Panc1 (cell line): Measurements from ENCODE around the gene MNAT1. TPM values are rescaled to one million over a fixed set of nuclear protein-coding genes. Genes with fewer than 3 reads are reported as not detected.

Experiments used
- ATAC-seq: fragments of 200-7000 bp; cut with Tn5 transposase; 2 replicates; pipeline ENCODE4 v1.9.1; 2020; ENCODE audit warnings: mild to moderate bottlenecking, moderate library complexity
- BruUV-seq: library from RNA; stranded (reverse); fragments of 400-500 nt; replicated peaks from 2 replicates; lab custom pipeline; 2021; lab: Mats Ljungman, UMichigan
- CTCF ChIA-PET: fragments of 300-600 bp; sonication (Branson Sonifier 250); formaldehyde crosslinking; loops from one replicate; lab custom pipeline; 2022; ENCODE audit warnings: antibody characterized with exemption; lab: Charles Lee
- POLR2A ChIA-PET: fragments of 300-600 bp; sonication (Branson Sonifier 250); formaldehyde crosslinking; loops from one replicate; lab custom pipeline; 2022; ENCODE audit warnings: antibody characterized with exemption; lab: Charles Lee
- DNase-seq: peaks from one replicate; pipeline ENCODE4 v3.0.0-alpha.2; 2010; ENCODE audit warnings: low read depth, low spot score
- H3K27ac ChIP-seq: 2 replicates; pipeline ENCODE4 v1.5.1; 2011; ENCODE audit warnings: mild to moderate bottlenecking, low read length, inconsistent platforms
- H3K27me3 ChIP-seq: fragments of 200-500 bp; sonication (Bioruptor generic); 2 replicates; pipeline ENCODE4 v1.6.0; 2014; ENCODE audit warnings: low read length, inconsistent platforms; ENCODE audit not compliant: control insufficient read depth, insufficient read depth
- H3K36me3 ChIP-seq: fragments of 200-500 bp; sonication (Bioruptor generic); 2 replicates; pipeline ENCODE4 v1.5.1; 2014; ENCODE audit warnings: inconsistent platforms, mild to moderate bottlenecking, low read length, moderate library complexity; ENCODE audit not compliant: control insufficient read depth, insufficient read depth
- H3K4me1 ChIP-seq: 2 replicates; pipeline ENCODE4 v1.5.1; 2011; ENCODE audit warnings: inconsistent platforms, mild to moderate bottlenecking, low read length, moderate library complexity; ENCODE audit not compliant: control insufficient read depth, insufficient read depth
- H3K4me3 ChIP-seq, 2 experiments: 2 replicates each; pipeline ENCODE4 v1.5.1; 2011 to 2012; ENCODE audit warnings: low read depth in 2 of 2, low read length in 2 of 2, mild to moderate bottlenecking in 2 of 2, inconsistent platforms in 1 of 2, moderate library complexity in 1 of 2
- H3K9me3 ChIP-seq: fragments of 200-500 bp; sonication (Bioruptor generic); 2 replicates; pipeline ENCODE4 v1.5.1; 2014; ENCODE audit warnings: low read depth, mild to moderate bottlenecking, inconsistent platforms, low read length, moderate library complexity; ENCODE audit not compliant: control insufficient read depth, insufficient read depth
- POLR2AphosphoS5 ChIP-seq: IDR thresholded peaks from 2 replicates; pipeline ENCODE4 v1.6.1; 2012; ENCODE audit warnings: mild to moderate bottlenecking, low read depth, low read length, moderate library complexity
- SIN3A ChIP-seq: IDR thresholded peaks from 2 replicates; pipeline ENCODE4 v1.6.1; 2012; ENCODE audit warnings: low read depth, mild to moderate bottlenecking, low read length, moderate library complexity, borderline replicate concordance; ENCODE audit not compliant: insufficient read depth
- TCF7L2 ChIP-seq: IDR thresholded peaks from 2 replicates; pipeline ENCODE4 v1.6.1; 2011; ENCODE audit warnings: mild to moderate bottlenecking, low read depth, low read length, inconsistent platforms
- in situ Hi-C: cut with HindIII; loops from 2 replicates; pipeline ENCODE4 v1.10.0; 2016; ENCODE audit warnings: low sequenced_read_pairs, low pct_unique_long_range_greater_than_20kb
- intact Hi-C: fragments of 100-400 bp; cut with micrococcal nuclease; formaldehyde crosslinking; loops from one replicate; pipeline ENCODE4 v1.10.0; 2022; ENCODE audit not compliant: unreplicated experiment
- total RNA-seq: library from RNA; stranded (reverse); gene quantifications from one replicate; pipeline ENCODE4 v1.2.1, GENCODE V29; 2021; ENCODE audit not compliant: unreplicated experiment
- TF ChIP-seq, protein P1 (sequence below): fragments of 450-650 bp; IDR thresholded peaks from 2 replicates; pipeline ENCODE4 v1.5.1; 2017; ENCODE audit warnings: mild to moderate bottlenecking
- TF ChIP-seq, protein P2 (sequence below), 2 experiments: IDR thresholded peaks; 2 replicates each; pipeline ENCODE4 v1.6.1; 2011 to 2012; ENCODE audit warnings: low read depth in 2 of 2, control low read depth in 1 of 2, low read length in 1 of 2, mild to moderate bottlenecking in 1 of 2, moderate library complexity in 1 of 2; ENCODE audit not compliant: insufficient read depth in 1 of 2

Gene MNAT1
- total RNA-seq, 1 experiment from 2014 or later, result 29.4 TPM

DNA sequence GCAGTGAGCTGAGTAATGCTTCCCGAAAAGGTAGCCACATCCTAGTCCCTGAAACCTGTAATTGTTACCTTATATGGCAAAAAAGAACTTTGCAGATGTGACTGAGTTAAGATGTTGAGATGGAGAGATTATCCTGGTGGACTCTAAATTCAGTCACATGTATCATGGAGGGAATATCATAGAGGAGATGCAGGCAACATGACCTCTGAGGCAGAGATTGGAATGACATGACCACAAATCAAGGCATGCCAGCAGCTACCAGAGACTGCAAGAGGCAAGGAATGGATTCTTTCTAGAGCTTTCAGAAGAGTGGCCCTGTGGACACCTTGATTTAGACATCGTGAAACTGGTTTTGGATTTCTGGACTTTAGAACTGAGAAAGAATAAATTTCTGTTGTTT lies 265.0 kb downstream of the MNAT1 start:
- ChIA-PET POLR2A (no interaction called here), CTCF (no interaction called here)
- Histone ChIP-seq H3K27ac (no peak overlapping the region), H3K36me3 (no peaks in the 10 kb centered on the region), H3K27me3 (no peaks in the 10 kb centered on the region), H3K9me3 (no peaks in the 10 kb centered on the region), H3K4me3 (no peak overlapping the region), H3K4me1 (no peaks in the 10 kb centered on the region)
- no TSS peak for BruUV-seq
- DNase-seq (no peak), ATAC-seq (no peak)
- TF ChIP-seq, protein P1, sequence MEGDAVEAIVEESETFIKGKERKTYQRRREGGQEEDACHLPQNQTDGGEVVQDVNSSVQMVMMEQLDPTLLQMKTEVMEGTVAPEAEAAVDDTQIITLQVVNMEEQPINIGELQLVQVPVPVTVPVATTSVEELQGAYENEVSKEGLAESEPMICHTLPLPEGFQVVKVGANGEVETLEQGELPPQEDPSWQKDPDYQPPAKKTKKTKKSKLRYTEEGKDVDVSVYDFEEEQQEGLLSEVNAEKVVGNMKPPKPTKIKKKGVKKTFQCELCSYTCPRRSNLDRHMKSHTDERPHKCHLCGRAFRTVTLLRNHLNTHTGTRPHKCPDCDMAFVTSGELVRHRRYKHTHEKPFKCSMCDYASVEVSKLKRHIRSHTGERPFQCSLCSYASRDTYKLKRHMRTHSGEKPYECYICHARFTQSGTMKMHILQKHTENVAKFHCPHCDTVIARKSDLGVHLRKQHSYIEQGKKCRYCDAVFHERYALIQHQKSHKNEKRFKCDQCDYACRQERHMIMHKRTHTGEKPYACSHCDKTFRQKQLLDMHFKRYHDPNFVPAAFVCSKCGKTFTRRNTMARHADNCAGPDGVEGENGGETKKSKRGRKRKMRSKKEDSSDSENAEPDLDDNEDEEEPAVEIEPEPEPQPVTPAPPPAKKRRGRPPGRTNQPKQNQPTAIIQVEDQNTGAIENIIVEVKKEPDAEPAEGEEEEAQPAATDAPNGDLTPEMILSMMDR, result no peak
- TF ChIP-seq, protein P2, sequence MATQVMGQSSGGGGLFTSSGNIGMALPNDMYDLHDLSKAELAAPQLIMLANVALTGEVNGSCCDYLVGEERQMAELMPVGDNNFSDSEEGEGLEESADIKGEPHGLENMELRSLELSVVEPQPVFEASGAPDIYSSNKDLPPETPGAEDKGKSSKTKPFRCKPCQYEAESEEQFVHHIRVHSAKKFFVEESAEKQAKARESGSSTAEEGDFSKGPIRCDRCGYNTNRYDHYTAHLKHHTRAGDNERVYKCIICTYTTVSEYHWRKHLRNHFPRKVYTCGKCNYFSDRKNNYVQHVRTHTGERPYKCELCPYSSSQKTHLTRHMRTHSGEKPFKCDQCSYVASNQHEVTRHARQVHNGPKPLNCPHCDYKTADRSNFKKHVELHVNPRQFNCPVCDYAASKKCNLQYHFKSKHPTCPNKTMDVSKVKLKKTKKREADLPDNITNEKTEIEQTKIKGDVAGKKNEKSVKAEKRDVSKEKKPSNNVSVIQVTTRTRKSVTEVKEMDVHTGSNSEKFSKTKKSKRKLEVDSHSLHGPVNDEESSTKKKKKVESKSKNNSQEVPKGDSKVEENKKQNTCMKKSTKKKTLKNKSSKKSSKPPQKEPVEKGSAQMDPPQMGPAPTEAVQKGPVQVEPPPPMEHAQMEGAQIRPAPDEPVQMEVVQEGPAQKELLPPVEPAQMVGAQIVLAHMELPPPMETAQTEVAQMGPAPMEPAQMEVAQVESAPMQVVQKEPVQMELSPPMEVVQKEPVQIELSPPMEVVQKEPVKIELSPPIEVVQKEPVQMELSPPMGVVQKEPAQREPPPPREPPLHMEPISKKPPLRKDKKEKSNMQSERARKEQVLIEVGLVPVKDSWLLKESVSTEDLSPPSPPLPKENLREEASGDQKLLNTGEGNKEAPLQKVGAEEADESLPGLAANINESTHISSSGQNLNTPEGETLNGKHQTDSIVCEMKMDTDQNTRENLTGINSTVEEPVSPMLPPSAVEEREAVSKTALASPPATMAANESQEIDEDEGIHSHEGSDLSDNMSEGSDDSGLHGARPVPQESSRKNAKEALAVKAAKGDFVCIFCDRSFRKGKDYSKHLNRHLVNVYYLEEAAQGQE (IDR thresholded peaks at IDR 0.05; ENCODE audit: insufficient read depth in 1 of 2, low read depth in 2 of 2, low read length in 1 of 2), result no peak
- TF ChIP-seq SIN3A, result no peak
- no peak for TF ChIP-seq TCF7L2
- TF ChIP-seq POLR2AphosphoS5, result no peak
- in situ Hi-C loops, result no loop called here
- intact Hi-C loops, result no loop called here

DNA sequence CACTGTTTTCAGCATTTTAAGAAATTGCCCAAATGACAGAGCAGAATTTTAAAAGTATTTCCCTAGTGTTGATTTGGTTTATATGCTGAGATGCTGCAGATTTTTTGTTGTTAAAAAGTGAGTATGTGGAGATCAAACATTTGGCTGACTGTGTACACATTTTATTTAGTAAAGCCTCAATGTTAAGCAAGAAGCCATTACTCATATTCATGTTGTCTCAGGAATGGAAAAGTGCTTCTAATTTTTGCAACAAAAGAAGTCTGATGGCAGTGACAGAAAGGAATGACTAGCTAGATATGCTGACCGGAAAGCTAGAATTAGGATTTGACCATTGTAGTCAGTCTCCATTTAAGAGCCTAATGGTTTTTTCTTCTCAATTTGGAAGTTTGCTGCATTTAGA lies 269.0 kb downstream of the MNAT1 start:
- Histone ChIP-seq H3K9me3 (no peaks in the 10 kb centered on the region), H3K4me3 (no peak overlapping the region), H3K27me3 (no peaks in the 10 kb centered on the region), H3K36me3 (no peaks in the 10 kb centered on the region), H3K4me1 (no peaks in the 10 kb centered on the region), H3K27ac (no peak overlapping the region)
- POLR2A ChIA-PET, result no interaction called here
- BruUV-seq, result no TSS peak
- ATAC-seq (no peak), DNase-seq (no peak)
- intact Hi-C loops (no loop called here), in situ Hi-C loops (no loop called here)
- TF ChIP-seq, protein P1, result no peak
- TF ChIP-seq SIN3A (no peak), POLR2AphosphoS5 (no peak), TCF7L2 (no peak)
- TF ChIP-seq, protein P2 (IDR thresholded peaks at IDR 0.05; ENCODE audit: insufficient read depth in 1 of 2, low read depth in 2 of 2, low read length in 1 of 2), result no peak
- CTCF ChIA-PET, result no interaction called here
